Activated T-cell treated with anti-CD3 and anti-CD28 coated beads, Interleukin-2, amount 50 U/mL, for 48 hours (primary cell): Measurements from ENCODE around the gene ZSCAN30.

Experiments used
- DNase-seq, 2 experiments: peaks; one replicate each; pipeline ENCODE4 v3.0.0-alpha.2; 2020

Gene ZSCAN30

GRCh38 chr18:35278085-35278484 is 11.9 kb downstream of the ZSCAN30 start:
- DNase-seq: no peak

- no peak for DNase-seq
These were observed 12.4 kb downstream of the ZSCAN30 start for GRCh38 chr18:35277633-35278032.

GRCh38 chr18:35276267-35276666 is 13.8 kb downstream of the ZSCAN30 start:
- DNase-seq: no peak

GRCh38 chr18:35271656-35272055 is 18.4 kb downstream of the ZSCAN30 start:
- DNase-seq: no peak

- no peak for DNase-seq
These were observed 21.2 kb downstream of the ZSCAN30 start for GRCh38 chr18:35268821-35269220.

GRCh38 chr18:35267809-35268208 is 22.2 kb downstream of the ZSCAN30 start:
- peak in 1 of 2 experiments; percentile 24 for DNase-seq

GRCh38 chr18:35267161-35267651 is 22.8 kb downstream of the ZSCAN30 start:
- peak; percentile 67 to 76 for DNase-seq

- DNase-seq: no peak
These were observed 25.6 kb downstream of the ZSCAN30 start for GRCh38 chr18:35264409-35264808.

- DNase-seq: no peak
These were observed 33.1 kb downstream of the ZSCAN30 start for GRCh38 chr18:35256947-35257346.

GRCh38 chr18:35253655-35254287 is 36.3 kb downstream of the ZSCAN30 start:
- no peak for DNase-seq

- no peak for DNase-seq
These were observed 37.6 kb downstream of the ZSCAN30 start for GRCh38 chr18:35252466-35252865.

GRCh38 chr18:35248429-35248828 is 41.6 kb downstream of the ZSCAN30 start:
- DNase-seq: no peak

GRCh38 chr18:35247412-35248249 is 42.4 kb downstream of the ZSCAN30 start:
- no peak for DNase-seq

- no peak for DNase-seq
These were observed 43.2 kb downstream of the ZSCAN30 start for GRCh38 chr18:35246831-35247230.

- no peak for DNase-seq
These were observed 44.2 kb downstream of the ZSCAN30 start for GRCh38 chr18:35245719-35246317.

GRCh38 chr18:35244671-35245070 is 45.4 kb downstream of the ZSCAN30 start:
- no peak for DNase-seq

GRCh38 chr18:35242426-35242825 is 47.6 kb downstream of the ZSCAN30 start:
- DNase-seq: no peak

GRCh38 chr18:35241448-35241804 is 48.6 kb downstream of the ZSCAN30 start:
- DNase-seq: no peak

GRCh38 chr18:35240664-35241447 is 49.2 kb downstream of the ZSCAN30 start, which contains the start of gene ZNF397:
Gene ZNF397 (plus strand): TSS chr18:35241034. CDS start chr18:35242471, 1,437 bp downstream.
- DNase-seq: peak; percentile 95 to 97

GRCh38 chr18:35239314-35239713 is 50.7 kb downstream of the ZSCAN30 start:
- no peak for DNase-seq

GRCh38 chr18:35236571-35237363 is 53.3 kb downstream of the ZSCAN30 start:
- DNase-seq: no peak

- peak; percentile 82 for DNase-seq
These were observed 59.0 kb downstream of the ZSCAN30 start for GRCh38 chr18:35231052-35231451.
